Astrocyte of the cerebellum (primary cell): ENCODE measurements around the gene FLNB.

Experiments
- DNase-seq: peaks from one replicate; pipeline ENCODE4 v3.0.0-alpha.2; 2011; ENCODE audit warnings: low read depth
- H3K4me3 ChIP-seq: 2 replicates; pipeline ENCODE4 v1.5.1; 2011; ENCODE audit warnings: mild to moderate bottlenecking, low read depth, low read length, moderate library complexity
- in situ Hi-C: cut with HindIII; loops from 2 replicates; pipeline ENCODE4 v1.10.0; 2017; ENCODE audit warnings: low sequenced_read_pairs
- TF ChIP-seq, protein P1 (sequence below): IDR thresholded peaks from 2 replicates; pipeline ENCODE4 v1.5.1; 2012; ENCODE audit warnings: low read length, low read depth, moderate library complexity, mild to moderate bottlenecking; ENCODE audit errors: missing control alignments

FLNB gene

GRCh38 chr3:58132850-58133249 lies 124.6 kb downstream of the FLNB start:
- DNase-seq: no peak
- in situ Hi-C loops: loop anchor here (5.0 kb wide), 1 partner anchor 56 kb away; no protein-coding TSS in a partner anchor
- no peak overlapping the region for H3K4me3 ChIP-seq
- TF ChIP-seq, protein P1, sequence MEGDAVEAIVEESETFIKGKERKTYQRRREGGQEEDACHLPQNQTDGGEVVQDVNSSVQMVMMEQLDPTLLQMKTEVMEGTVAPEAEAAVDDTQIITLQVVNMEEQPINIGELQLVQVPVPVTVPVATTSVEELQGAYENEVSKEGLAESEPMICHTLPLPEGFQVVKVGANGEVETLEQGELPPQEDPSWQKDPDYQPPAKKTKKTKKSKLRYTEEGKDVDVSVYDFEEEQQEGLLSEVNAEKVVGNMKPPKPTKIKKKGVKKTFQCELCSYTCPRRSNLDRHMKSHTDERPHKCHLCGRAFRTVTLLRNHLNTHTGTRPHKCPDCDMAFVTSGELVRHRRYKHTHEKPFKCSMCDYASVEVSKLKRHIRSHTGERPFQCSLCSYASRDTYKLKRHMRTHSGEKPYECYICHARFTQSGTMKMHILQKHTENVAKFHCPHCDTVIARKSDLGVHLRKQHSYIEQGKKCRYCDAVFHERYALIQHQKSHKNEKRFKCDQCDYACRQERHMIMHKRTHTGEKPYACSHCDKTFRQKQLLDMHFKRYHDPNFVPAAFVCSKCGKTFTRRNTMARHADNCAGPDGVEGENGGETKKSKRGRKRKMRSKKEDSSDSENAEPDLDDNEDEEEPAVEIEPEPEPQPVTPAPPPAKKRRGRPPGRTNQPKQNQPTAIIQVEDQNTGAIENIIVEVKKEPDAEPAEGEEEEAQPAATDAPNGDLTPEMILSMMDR: no peak

DNA sequence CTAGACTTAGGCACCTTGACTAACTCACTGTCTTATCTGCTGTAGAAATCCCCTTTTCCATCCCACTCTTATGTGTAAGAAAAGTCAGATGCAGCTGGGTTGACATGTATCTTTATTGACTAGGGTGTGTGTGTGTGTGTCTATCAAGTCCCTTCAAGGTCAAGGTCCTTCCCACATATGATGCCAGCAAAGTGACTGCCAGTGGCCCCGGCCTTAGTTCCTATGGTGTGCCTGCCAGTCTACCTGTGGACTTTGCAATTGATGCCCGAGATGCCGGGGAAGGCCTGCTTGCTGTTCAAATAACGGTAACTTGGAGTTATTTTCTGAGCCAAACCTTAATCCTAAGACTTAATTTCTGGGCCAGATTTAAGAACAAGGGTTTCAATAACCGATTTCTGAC lies 126.2 kb downstream of the FLNB start:
- H3K4me3 ChIP-seq: no peak overlapping the region
- no peak for DNase-seq
- in situ Hi-C loops: loop anchor here (5.0 kb wide), 1 partner anchor 57 kb away; no protein-coding TSS in a partner anchor
- TF ChIP-seq, protein P1: no peak

- DNase-seq: no peak
- in situ Hi-C loops: no loop called here
- no peak overlapping the region for H3K4me3 ChIP-seq
- TF ChIP-seq, protein P1: no peak
These were observed 127.7 kb downstream of the FLNB start for GRCh38 chr3:58135712-58136543.

- in situ Hi-C loops: no loop called here
- no peak overlapping the region for H3K4me3 ChIP-seq
- TF ChIP-seq, protein P1: no peak
- DNase-seq: no peak
These were observed 129.1 kb downstream of the FLNB start for GRCh38 chr3:58137306-58137705.

DNA sequence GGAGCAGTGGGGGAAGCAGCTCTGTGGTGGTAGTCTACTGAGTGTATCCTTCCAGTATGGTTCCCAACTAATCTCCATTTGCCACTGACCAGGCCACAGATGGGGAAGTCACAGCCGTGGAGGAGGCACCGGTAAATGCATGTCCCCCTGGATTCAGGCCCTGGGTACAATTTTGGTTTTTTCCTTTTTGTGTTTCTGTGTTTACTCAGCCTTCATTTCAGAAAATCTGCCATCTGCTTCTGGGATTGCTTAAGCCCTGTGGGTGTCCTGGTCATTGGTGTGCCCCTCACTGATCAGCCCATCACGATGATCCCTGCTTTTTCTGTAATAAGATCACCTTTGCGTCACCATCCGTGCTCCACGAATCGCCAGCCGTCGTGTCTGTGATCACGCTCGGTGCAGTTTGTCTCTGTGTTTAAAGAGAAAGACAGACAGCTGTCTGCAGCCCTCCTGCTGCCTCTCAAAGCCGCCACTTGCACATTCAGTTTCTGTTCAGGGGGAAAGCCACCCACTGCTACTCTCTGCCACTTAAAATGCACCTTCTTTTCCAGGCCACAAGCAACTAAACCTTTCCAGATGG lies 133.6 kb downstream of the FLNB start:
- no peak for DNase-seq
- in situ Hi-C loops: no loop called here
- TF ChIP-seq, protein P1: no peak
- no peak overlapping the region for H3K4me3 ChIP-seq

- H3K4me3 ChIP-seq: no peak overlapping the region
- in situ Hi-C loops: no loop called here
- TF ChIP-seq, protein P1: no peak
- DNase-seq: no peak
These were observed 135.3 kb downstream of the FLNB start for GRCh38 chr3:58143417-58144055.
